HG02852 (cell line): ENCODE data around the gene PRKN.
"Not testable (repeated sequence)": the region's sequence is repeated elsewhere in the genome, so short reads cannot be mapped to it uniquely, and the experiment has no call there.

ENCODE experiments used
- ATAC-seq: cut with Tn5 transposase; IDR thresholded peaks from one replicate; pipeline ENCODE4 v1.9.1; 2021; ENCODE audit warnings: mild to moderate bottlenecking, moderate library complexity; ENCODE audit not compliant: unreplicated experiment

The PRKN gene

GRCh38 chr6:162546905-162547304 lies 180.7 kb downstream of the PRKN start:
- ATAC-seq: no peak

GRCh38 chr6:162543221-162543620 lies 184.3 kb downstream of the PRKN start:
- ATAC-seq: no peak

- ATAC-seq: no peak
Measured at GRCh38 chr6:162541019-162541601, 186.5 kb downstream of the PRKN start.

- no peak for ATAC-seq
Measured at GRCh38 chr6:162539321-162539720, 188.2 kb downstream of the PRKN start.

GRCh38 chr6:162538643-162539064 lies 188.9 kb downstream of the PRKN start:
- no peak for ATAC-seq

GRCh38 chr6:162533009-162533400 lies 194.6 kb downstream of the PRKN start:
- no peak for ATAC-seq

- no peak for ATAC-seq
Measured at GRCh38 chr6:162532283-162533008, 195.1 kb downstream of the PRKN start.

- ATAC-seq: not testable (repeated sequence)
Measured at GRCh38 chr6:162531391-162531790, 196.2 kb downstream of the PRKN start.

GRCh38 chr6:162528538-162528937 lies 199.0 kb downstream of the PRKN start:
- ATAC-seq: no peak

- ATAC-seq: no peak
Measured at GRCh38 chr6:162526960-162527359, 200.6 kb downstream of the PRKN start.

- no peak for ATAC-seq
Measured at GRCh38 chr6:162525181-162525580, 202.4 kb downstream of the PRKN start.

GRCh38 chr6:162512744-162513143 lies 214.8 kb downstream of the PRKN start:
- no peak for ATAC-seq

GRCh38 chr6:162497389-162497788 lies 230.2 kb downstream of the PRKN start:
- ATAC-seq: no peak

GRCh38 chr6:162493917-162494316 lies 233.6 kb downstream of the PRKN start:
- no peak for ATAC-seq

GRCh38 chr6:162491637-162492036 lies 235.9 kb downstream of the PRKN start:
- ATAC-seq: no peak

- no peak for ATAC-seq
Measured at GRCh38 chr6:162489101-162489976, 238.2 kb downstream of the PRKN start.

GRCh38 chr6:162488444-162488843 lies 239.1 kb downstream of the PRKN start:
- ATAC-seq: no peak

GRCh38 chr6:162485464-162485863 lies 242.1 kb downstream of the PRKN start:
- ATAC-seq: no peak

GRCh38 chr6:162481938-162482337 lies 245.6 kb downstream of the PRKN start:
- no peak for ATAC-seq

GRCh38 chr6:162481320-162481719 lies 246.2 kb downstream of the PRKN start:
- ATAC-seq: no peak

- no peak for ATAC-seq
Measured at GRCh38 chr6:162478192-162478671, 249.3 kb downstream of the PRKN start.

GRCh38 chr6:162474722-162475121 lies 252.8 kb downstream of the PRKN start:
- no peak for ATAC-seq
